Right lobe of liver (tissue), 4 donors: ENCODE data around the gene HSPA12A.

ENCODE experiments used
- CTCF ChIP-seq, 4 donors: fragments of 200-600 bp in 3 of 4; fragments of 450-650 bp in 1 of 4; IDR thresholded peaks; one replicate each; pipeline versions ENCODE4 v1.5.1 to v1.8.0; 2016 to 2022; ENCODE audit warnings: antibody characterized with exemption in 4 of 4, mild to moderate bottlenecking in 2 of 4
- POLR2A ChIP-seq: fragments of 450-650 bp; IDR thresholded peaks from one replicate; pipeline ENCODE4 v1.6.1; 2017; ENCODE audit warnings: antibody characterized with exemption, mild to moderate bottlenecking
- donor health status: DM: no; HTN: no; CAD: no.
- donor health status: DM: no; HTN: no; CAD: no.
- donor health status: DM: no; HTN: yes; CAD: no.

GRCh38 chr10:116631871-116632295 lies 110.5 kb downstream of the HSPA12A start:
- TF ChIP-seq CTCF (IDR thresholded peaks at IDR 0.05): no peak
- no peak for TF ChIP-seq POLR2A
